OCI-M2 (cell line): Measurements from ENCODE around the gene PSME1.

Source experiments
- DNase-seq: peaks from one replicate; lab custom pipeline; 2025; ENCODE audit not compliant: unreplicated experiment; lab: John Stamatoyannopoulos, UW

The PSME1 gene

DNA sequence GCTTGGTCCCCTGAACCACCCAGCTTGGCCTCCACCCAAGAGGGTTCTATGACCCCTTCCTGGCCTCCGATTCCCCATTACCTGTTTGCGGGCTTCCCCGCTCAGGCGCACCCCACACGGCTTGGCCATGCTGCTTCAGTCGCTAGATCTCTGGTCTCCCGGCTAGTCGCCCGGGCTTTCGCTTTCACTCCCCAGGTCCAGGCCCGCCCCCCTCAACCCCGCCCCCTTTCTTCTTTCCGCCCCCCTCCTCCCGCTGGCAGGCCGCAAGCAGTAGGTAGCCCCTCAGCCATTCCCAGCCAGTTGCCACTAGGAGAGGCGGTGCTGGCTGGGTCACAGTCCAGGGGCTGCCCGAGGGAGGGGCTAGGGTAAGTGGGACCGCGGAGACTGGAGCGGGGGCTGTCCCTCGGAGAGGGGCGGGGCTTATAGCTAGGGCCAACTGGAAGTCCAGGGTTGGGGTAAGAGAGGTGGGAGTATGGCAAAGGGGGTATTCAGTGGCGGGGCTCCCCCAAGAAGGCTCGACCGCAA is 10.5 kb downstream of the PSME1 start, which contains the start of gene PSME2:
PSME2 (minus strand) TSS at position 158 of the 525 bp plus-strand sequence; CDS start at position 129, 29 bp downstream.
- peak; percentile 87 for DNase-seq

- peak; percentile 97 for DNase-seq
These were observed 11.2 kb downstream of the PSME1 start, which contains the start of gene RNF31 for GRCh38 chr14:24146978-24147760. Gene RNF31, plus strand, starts transcription at chr14:24147498. Its CDS starts 201 bp downstream, at chr14:24147699.

- DNase-seq = no peak
These were observed 11.9 kb downstream of the PSME1 start for GRCh38 chr14:24147761-24148428.

DNA sequence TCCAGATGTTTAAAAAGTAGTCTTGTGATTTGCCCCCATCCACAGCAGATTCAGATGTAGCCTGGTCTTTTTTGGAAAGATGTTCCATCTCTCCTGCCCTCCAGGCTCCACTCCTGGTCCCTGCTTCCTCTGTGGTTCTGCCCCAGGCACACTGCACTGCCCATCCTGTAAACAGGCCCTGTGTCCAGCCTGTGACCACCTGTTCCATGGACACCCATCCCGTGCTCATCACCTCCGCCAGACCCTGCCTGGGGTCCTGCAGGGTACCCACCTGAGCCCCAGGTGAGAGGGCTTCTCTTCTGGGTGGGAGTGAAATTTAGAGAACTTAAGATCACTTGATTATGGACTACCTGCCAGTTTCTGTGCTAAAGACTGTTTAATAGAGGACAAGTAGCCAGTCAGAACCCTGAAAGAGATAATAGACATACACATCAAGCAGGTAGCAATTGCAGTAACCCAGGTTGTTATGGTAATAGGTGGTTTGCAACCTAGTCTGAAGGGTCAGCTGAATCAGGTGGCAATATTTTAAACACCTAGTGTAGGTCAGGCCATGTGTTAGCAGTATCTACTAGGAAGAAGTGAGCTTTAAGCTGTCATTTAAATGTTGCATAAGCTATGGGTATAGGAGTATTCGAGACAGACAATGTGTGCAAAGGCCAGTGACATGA is 13.4 kb downstream of the PSME1 start:
- no peak for DNase-seq

DNA sequence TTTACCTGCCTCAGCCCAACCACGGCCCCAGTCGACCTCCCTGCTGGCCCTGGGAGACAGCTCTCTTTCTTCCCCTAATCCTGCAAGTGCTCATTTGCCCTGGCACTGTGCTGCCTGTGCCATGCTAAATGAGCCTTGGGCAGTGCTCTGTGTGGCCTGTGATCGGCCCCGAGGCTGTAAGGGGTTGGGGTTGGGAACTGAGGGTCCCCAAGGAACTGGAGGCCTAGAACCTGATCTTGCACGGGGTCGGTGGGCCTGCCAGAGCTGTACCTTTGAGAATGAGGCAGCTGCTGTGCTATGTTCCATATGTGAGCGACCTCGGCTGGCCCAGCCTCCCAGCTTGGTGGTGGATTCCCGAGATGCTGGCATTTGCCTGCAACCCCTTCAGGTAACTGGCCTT is 14.1 kb downstream of the PSME1 start:
- DNase-seq = no peak

GRCh38 chr14:24150567-24150966 is 14.6 kb downstream of the PSME1 start:
- DNase-seq = no peak

DNA sequence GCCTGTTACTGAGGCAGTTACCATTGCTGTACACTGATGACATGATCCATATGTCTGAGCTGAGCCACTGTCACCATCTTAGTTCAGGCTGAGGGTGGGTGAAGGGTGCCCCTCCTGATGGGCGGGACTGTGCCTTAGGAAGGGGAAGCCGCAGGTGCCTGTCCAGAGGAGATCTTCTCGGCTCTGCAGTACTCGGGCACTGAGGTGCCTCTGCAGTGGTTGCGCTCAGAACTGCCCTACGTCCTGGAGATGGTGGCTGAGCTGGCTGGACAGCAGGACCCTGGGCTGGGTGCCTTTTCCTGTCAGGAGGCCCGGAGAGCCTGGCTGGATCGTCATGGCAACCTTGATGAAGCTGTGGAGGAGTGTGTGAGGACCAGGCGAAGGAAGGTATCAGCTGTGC is 15.0 kb downstream of the PSME1 start:
- DNase-seq = no peak

DNA sequence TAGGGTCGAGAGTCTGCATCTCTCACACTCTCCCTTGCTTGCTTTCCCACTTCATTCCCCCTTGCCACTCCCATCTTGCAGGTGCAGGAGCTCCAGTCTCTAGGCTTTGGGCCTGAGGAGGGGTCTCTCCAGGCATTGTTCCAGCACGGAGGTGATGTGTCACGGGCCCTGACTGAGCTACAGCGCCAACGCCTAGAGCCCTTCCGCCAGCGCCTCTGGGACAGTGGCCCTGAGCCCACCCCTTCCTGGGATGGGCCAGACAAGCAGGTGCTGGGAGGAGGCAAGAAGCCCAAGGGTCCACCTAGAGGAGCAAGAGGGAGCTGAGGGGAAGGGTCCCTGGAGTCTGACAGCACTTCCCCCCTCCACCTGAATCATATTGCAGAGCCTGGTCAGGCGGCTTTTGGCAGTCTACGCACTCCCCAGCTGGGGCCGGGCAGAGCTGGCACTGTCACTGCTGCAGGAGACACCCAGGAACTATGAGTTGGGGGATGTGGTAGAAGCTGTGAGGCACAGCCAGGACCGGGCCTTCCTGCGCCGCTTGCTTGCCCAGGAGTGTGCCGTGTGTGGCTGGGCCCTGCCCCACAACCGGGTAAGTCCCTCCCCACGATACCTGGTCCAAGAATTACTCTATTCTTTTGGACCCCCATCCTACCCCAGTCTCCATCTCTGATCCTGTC is 15.5 kb downstream of the PSME1 start:
- no peak for DNase-seq

DNA sequence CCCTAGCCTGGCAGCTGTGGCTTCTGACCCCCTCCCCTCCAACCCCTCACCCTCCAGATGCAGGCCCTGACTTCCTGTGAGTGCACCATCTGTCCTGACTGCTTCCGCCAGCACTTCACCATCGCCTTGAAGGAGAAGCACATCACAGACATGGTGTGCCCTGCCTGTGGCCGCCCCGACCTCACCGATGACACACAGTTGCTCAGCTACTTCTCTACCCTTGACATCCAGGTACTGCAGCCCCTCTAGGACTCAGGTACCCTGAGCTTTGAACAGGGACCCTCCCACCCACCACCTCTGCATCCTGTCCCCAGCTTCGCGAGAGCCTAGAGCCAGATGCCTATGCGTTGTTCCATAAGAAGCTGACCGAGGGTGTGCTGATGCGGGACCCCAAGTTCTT is 19.1 kb downstream of the PSME1 start:
- no peak for DNase-seq

DNA sequence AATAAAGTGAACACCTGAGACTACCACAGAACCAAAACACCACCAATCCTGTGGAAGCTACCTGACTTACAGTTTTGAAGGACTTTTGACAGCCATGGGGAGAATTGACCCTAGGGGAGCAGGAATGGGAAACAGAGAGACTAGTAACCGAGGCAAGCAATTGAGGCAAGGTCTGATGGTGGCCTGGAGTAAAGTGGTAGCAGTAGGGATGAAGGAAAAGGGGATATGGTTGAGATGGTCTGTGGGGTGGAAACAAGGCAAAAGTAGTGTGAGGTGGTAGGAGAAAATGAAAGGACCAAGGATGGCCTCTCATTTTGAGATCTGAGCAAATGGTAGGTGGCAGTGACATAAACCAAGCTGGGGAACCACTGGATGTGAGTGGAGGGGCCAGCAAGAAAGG is 20.8 kb downstream of the PSME1 start:
- no peak for DNase-seq

GRCh38 chr14:24157331-24157730 is 21.3 kb downstream of the PSME1 start:
- no peak for DNase-seq

DNA sequence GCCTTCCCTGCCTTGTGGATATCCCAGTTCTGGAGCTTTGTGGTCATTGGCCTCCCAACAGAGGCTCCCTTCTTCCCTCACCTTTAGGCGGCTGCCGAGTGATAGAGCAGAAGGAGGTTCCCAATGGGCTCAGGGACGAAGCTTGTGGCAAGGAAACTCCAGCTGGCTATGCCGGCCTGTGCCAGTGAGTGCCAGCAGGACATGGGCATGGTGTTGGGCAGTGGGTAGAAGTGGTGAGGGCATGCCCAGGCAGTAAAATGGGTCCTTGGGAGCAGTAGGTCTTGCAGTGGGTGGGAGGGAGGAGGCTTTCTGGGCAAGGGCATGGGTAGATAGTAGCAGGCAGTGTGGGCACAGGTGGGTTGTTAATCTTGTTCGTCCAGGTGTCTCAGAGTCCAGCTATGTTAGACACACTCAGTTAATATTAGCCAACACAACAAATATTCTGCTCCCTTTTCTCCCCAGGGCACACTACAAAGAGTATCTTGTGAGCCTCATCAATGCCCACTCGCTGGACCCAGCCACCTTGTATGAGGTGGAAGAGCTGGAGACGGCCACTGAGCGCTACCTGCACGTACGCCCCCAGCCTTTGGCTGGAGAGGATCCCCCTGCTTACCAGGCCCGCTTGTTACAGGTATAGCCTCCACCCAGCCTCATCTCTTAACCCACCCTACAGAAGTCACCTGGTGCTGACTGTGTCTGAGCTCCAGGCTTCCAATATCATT is 23.9 kb downstream of the PSME1 start:
- no peak for DNase-seq

GRCh38 chr14:24160499-24160849 is 24.5 kb downstream of the PSME1 start:
- DNase-seq = no peak

- DNase-seq = peak; percentile 90
These were observed 25.1 kb downstream of the PSME1 start, which contains the start of gene IRF9 for GRCh38 chr14:24160850-24161804. Gene IRF9, plus strand, starts transcription at chr14:24161265. Its CDS starts 880 bp downstream, at chr14:24162145.

DNA sequence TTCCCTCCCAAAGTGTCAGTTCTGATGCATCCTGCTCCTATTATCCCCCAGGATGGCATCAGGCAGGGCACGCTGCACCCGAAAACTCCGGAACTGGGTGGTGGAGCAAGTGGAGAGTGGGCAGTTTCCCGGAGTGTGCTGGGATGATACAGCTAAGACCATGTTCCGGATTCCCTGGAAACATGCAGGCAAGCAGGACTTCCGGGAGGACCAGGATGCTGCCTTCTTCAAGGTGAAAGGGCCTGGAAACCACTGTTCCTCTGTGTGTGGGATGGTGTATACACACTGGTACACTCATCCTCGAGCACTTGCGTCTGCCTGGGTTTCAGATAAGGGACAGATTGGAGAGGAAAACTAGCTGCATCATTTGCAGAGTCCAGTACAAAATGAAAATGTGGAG is 26.1 kb downstream of the PSME1 start:
- DNase-seq = no peak

DNA sequence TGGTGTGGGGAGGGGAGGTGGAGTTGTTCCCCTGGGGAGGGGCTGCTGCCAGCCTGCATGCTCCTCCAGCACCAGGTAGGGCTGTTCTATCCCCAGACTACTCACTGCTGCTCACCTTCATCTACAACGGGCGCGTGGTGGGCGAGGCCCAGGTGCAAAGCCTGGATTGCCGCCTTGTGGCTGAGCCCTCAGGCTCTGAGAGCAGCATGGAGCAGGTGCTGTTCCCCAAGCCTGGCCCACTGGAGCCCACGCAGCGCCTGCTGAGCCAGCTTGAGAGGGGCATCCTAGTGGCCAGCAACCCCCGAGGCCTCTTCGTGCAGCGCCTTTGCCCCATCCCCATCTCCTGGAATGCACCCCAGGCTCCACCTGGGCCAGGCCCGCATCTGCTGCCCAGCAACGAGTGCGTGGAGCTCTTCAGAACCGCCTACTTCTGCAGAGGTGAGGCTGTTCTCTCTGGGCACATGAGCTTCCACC is 28.6 kb downstream of the PSME1 start:
- no peak for DNase-seq

DNA sequence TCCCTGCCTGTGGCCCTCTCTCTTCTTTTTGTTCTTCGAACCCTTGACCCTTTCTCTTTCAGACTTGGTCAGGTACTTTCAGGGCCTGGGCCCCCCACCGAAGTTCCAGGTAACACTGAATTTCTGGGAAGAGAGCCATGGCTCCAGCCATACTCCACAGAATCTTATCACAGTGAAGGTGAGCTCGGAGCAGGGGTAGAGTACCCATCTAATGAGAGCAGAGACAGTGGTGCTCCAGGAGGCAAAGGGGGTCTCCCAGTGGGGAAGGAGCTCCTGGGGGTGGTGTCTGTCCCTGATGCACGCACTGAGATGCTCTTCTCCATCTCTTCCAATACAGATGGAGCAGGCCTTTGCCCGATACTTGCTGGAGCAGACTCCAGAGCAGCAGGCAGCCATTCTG is 29.8 kb downstream of the PSME1 start:
- DNase-seq = no peak

GRCh38 chr14:24167469-24168114 is 31.6 kb downstream of the PSME1 start:
- no peak for DNase-seq
